M059J (cell line): ENCODE measurements around the gene OR2A7. TPM values are rescaled to one million over a fixed set of nuclear protein-coding genes. Genes with fewer than 3 reads are reported as not detected.
"Not testable (repeated sequence)": the region's sequence is repeated elsewhere in the genome, so short reads cannot be mapped to it uniquely, and the experiment has no call there.

Source experiments
- DNase-seq: peaks from one replicate; pipeline ENCODE4 v3.0.0-alpha.2; 2012; ENCODE audit warnings: low read depth
- total RNA-seq: library from RNA; depleted of rRNA; stranded (reverse); fragments of >200 nt; shearing (Covaris generic); gene quantifications from 2 replicates; pipeline ENCODE4 v1.2.3, GENCODE V29; 2014; rRNA removed

Gene OR2A7
- 0.07 and 0.98 TPM in 2 replicates for total RNA-seq

GRCh38 chr7:144264692-144265091 is at the start of gene OR2A7:
OR2A7 (minus strand) TSS chr7:144264792; CDS start chr7:144259628, 5,164 bp downstream.
- not testable (repeated sequence) for DNase-seq

GRCh38 chr7:144311872-144312469 is 47.4 kb upstream of the OR2A7 start, which contains the start of gene OR2A1:
OR2A1 (plus strand) TSS chr7:144312419; CDS start chr7:144318125, 5,706 bp downstream.
- DNase-seq, result not testable (repeated sequence)

- DNase-seq, result not testable (repeated sequence)
Measured at GRCh38 chr7:144311218-144311617, 46.6 kb upstream of the OR2A7 start.

GRCh38 chr7:144309702-144310101 is 45.1 kb upstream of the OR2A7 start:
- not testable (repeated sequence) for DNase-seq

- not testable (repeated sequence) for DNase-seq
Measured at GRCh38 chr7:144305156-144305555, 40.6 kb upstream of the OR2A7 start.

GRCh38 chr7:144303607-144304006 is 39.0 kb upstream of the OR2A7 start:
- not testable (repeated sequence) for DNase-seq

GRCh38 chr7:144302578-144303303 is 38.1 kb upstream of the OR2A7 start:
- DNase-seq, result not testable (repeated sequence)

- DNase-seq, result not testable (repeated sequence)
Measured at GRCh38 chr7:144293794-144294499, 29.4 kb upstream of the OR2A7 start.

- not testable (repeated sequence) for DNase-seq
Measured at GRCh38 chr7:144292384-144293161, 28.0 kb upstream of the OR2A7 start.

GRCh38 chr7:144291607-144292006 is 27.0 kb upstream of the OR2A7 start:
- DNase-seq, result not testable (repeated sequence)

GRCh38 chr7:144287171-144287784 is 22.7 kb upstream of the OR2A7 start:
- not testable (repeated sequence) for DNase-seq

GRCh38 chr7:144283716-144284115 is 19.1 kb upstream of the OR2A7 start:
- DNase-seq, result not testable (repeated sequence)

- not testable (repeated sequence) for DNase-seq
Measured at GRCh38 chr7:144282490-144282889, 17.9 kb upstream of the OR2A7 start.

GRCh38 chr7:144281981-144282380 is 17.4 kb upstream of the OR2A7 start:
- not testable (repeated sequence) for DNase-seq

GRCh38 chr7:144280010-144280409 is 15.4 kb upstream of the OR2A7 start:
- DNase-seq, result not testable (repeated sequence)

- not testable (repeated sequence) for DNase-seq
Measured at GRCh38 chr7:144275281-144275680, 10.7 kb upstream of the OR2A7 start.

- not testable (repeated sequence) for DNase-seq
Measured at GRCh38 chr7:144269188-144269587, 4.6 kb upstream of the OR2A7 start, which contains the start of gene CTAGE8. CTAGE8 (minus strand) TSS chr7:144269288; CDS start chr7:144269250, 38 bp downstream.

GRCh38 chr7:144262128-144262527 is 2.5 kb downstream of the OR2A7 start:
- DNase-seq, result not testable (repeated sequence)

GRCh38 chr7:144259067-144259466 is 5.5 kb downstream of the OR2A7 start:
- DNase-seq, result not testable (repeated sequence)

GRCh38 chr7:144256112-144256511 is 8.5 kb downstream of the OR2A7 start:
- DNase-seq, result peak; percentile 52

GRCh38 chr7:144255471-144255897 is 9.1 kb downstream of the OR2A7 start:
- DNase-seq, result peak; percentile 11
